Upper lobe of left lung (tissue), 6 donors: ENCODE measurements around the gene FNDC3B. TPM values are rescaled to one million over a fixed set of nuclear protein-coding genes. Genes with fewer than 3 reads are reported as not detected.

Source experiments
- ATAC-seq, 2 donors: fragments of 200-7000 bp; cut with Tn5 transposase; one replicate each; pipeline ENCODE4 v1.9.1; 2022; ENCODE audit warnings: mild to moderate bottlenecking in 2 of 2, moderate library complexity in 2 of 2; ENCODE audit not compliant: low FRiP score in 2 of 2
- DNase-seq, 2 donors: peaks; one replicate each; pipeline ENCODE4 v3.0.0-alpha.2; 2019 to 2020
- H3K27ac ChIP-seq, 4 donors: fragments of 200-600 bp; sonication (generic); one replicate each; pipeline ENCODE4 v1.5.1; 2016 to 2019
- H3K27me3 ChIP-seq, 4 donors: fragments of 200-600 bp; sonication (generic); one replicate each; pipeline ENCODE4 v1.5.1; 2017 to 2019
- H3K36me3 ChIP-seq, 4 donors: fragments of 200-600 bp; sonication (generic); one replicate each; pipeline ENCODE4 v1.5.1; 2016 to 2019
- H3K4me1 ChIP-seq, 4 donors: fragments of 200-600 bp; sonication (generic); one replicate each; pipeline ENCODE4 v1.5.1; 2018 to 2019
- H3K4me3 ChIP-seq, 4 donors: fragments of 200-600 bp; sonication (generic); one replicate each; pipeline ENCODE4 v1.5.1; 2017 to 2019; ENCODE audit warnings: mild to moderate bottlenecking in 2 of 4, moderate library complexity in 1 of 4
- H3K9me3 ChIP-seq, 4 donors: fragments of 200-600 bp; sonication (generic); one replicate each; pipeline ENCODE4 v1.5.1; 2018 to 2019
- CTCF ChIP-seq, 6 experiments: fragments of 450-650 bp in 4 of 6; fragments of 200-600 bp in 2 of 6; sonication (generic) in 2 of 6; IDR thresholded peaks; one replicate each; pipeline ENCODE4 v1.5.1; 2016 to 2019; ENCODE audit warnings: antibody characterized with exemption in 6 of 6
- EP300 ChIP-seq, 4 donors: sonication (generic); formaldehyde crosslinking; IDR thresholded peaks; one replicate each; pipeline ENCODE4 v1.5.1; 2017; ENCODE audit warnings: antibody characterized with exemption in 4 of 4, control low read depth in 2 of 4
- POLR2A ChIP-seq, 4 donors: fragments of 450-650 bp; IDR thresholded peaks; one replicate each; pipeline ENCODE4 v1.5.1; 2016 to 2017; ENCODE audit warnings: antibody characterized with exemption in 4 of 4, mild to moderate bottlenecking in 2 of 4
- POLR2AphosphoS5 ChIP-seq, 2 donors: sonication (generic); formaldehyde crosslinking; IDR thresholded peaks; one replicate each; pipeline ENCODE4 v1.5.1; 2017; ENCODE audit warnings: antibody characterized with exemption in 2 of 2
- WGBS, 2 donors: methylation state at CpG; one replicate each; pipeline ENCODE4 v1.1.5; 2017 to 2018; 5-methylcytosine and 5-hydroxymethylcytosine counted together
- total RNA-seq, 6 donors: library from RNA; depleted of rRNA in 4 of 6; stranded (reverse); fragments of >200 nt in 4 of 6; gene quantifications; one replicate each; pipeline versions ENCODE4 v1.1.0 to v1.2.1, GENCODE V29; 2016 to 2021
- donor health status: DM: no; HTN: no; CAD: no; lungs with moderate emphysema.
- donor health status: DM: no; HTN: yes; CAD: no; lungs with severe emphysema.

Gene FNDC3B
- total RNA-seq, 6 donors from 2014 or later, result 73.3 to 167 (median 119) TPM

- Histone ChIP-seq H3K4me3 (no peak overlapping the region), H3K4me1 (no peaks in the 10 kb centered on the region), H3K27me3 (no peaks in the 10 kb centered on the region), H3K27ac (no peak overlapping the region), H3K9me3 (no peaks in the 10 kb centered on the region), H3K36me3 (peaks cover 0 to 32% (median 0%) of the 10 kb centered on the region in 4 donors)
- ATAC-seq (no peak), DNase-seq (no peak)
- TF ChIP-seq POLR2AphosphoS5 (IDR thresholded peaks at IDR 0.05) (no peak), CTCF (IDR thresholded peaks at IDR 0.05) (no peak), EP300 (IDR thresholded peaks at IDR 0.05) (no peak), POLR2A (IDR thresholded peaks at IDR 0.05) (no peak)
- WGBS, 2 donors, result 93 to 96% methylated on average over 8 of the region's 8 CpGs
Measured at GRCh38 chr3:172402892-172403643, 363.7 kb downstream of the FNDC3B start.

DNA sequence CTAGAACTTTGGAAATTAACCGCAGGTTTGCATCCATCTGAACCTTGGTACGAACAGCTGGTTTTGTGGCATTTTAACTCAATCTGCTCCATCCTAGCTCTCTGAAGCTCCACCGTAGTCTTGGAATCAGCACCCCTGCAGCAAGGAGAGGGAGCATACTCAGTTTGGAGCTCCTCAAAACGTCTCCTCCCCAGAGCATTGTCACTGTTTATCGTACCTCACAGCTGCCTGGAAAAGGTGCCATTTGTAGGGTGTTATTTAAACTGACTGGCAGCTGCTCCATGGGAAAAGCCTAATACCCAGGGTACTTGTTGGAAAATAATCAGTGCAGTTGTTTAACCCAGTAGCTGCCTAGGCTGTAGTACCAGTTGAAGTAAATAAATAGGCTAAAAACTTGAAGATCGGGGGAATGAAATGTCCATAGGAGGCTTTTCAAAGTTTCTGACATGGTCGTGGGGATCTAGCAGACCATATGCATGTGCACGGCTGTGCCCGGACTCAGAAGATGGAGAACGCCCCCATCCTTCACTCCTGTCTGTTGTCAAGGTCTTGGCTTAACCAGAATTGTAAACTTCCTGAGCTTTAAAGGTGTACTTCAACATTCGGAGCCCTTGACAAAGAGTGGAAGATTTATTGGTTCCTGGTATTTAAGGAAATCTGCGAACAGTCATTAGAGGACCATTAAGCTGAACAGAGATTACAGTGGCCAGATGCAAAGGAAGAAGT is 365.0 kb downstream of the FNDC3B start:
- no peaks in the 10 kb centered on the region for H3K27me3 ChIP-seq
- 64 to 76% methylated on average over 11 to 12 of the region's 12 CpGs for WGBS, 2 donors
- H3K4me1 ChIP-seq, result no peaks in the 10 kb centered on the region
- no peak for DNase-seq
- H3K36me3 ChIP-seq, result peaks cover 0 to 24% (median 0%) of the 10 kb centered on the region in 4 donors
- ATAC-seq, result no peak
- no peaks in the 10 kb centered on the region for H3K9me3 ChIP-seq
- H3K4me3 ChIP-seq, result no peak overlapping the region
- H3K27ac ChIP-seq, result no peak overlapping the region
- TF ChIP-seq POLR2A (IDR thresholded peaks at IDR 0.05), result no peak
- TF ChIP-seq CTCF (IDR thresholded peaks at IDR 0.05), result no peak
- no peak for TF ChIP-seq POLR2AphosphoS5 (IDR thresholded peaks at IDR 0.05)
- TF ChIP-seq EP300 (IDR thresholded peaks at IDR 0.05), result no peak

DNA sequence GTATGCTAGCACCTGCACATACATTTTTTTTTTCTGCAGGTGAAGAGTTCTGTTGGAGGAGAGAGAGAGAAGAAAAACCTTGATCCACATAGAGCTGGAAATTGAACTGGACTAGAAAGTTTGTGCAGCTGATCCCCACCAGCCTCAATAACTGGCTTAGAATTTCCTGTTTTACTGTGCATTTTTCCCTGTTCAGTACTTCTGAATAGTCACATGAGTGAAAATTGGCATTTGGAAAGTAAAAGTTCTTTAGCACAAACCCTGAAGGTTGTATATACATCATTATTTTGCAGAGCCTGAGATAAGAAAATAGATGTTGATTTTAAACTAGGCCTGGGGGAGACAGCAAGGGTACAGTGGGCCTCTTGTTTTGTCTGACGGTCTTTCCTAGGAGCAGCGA is 366.5 kb downstream of the FNDC3B start:
- Histone ChIP-seq H3K27ac (no peak overlapping the region), H3K27me3 (no peaks in the 10 kb centered on the region), H3K4me1 (no peaks in the 10 kb centered on the region), H3K9me3 (no peaks in the 10 kb centered on the region), H3K36me3 (peaks cover 0 to 11% (median 0%) of the 10 kb centered on the region in 4 donors), H3K4me3 (no peak overlapping the region)
- 93 to 95% methylated on average over 2 of the region's 2 CpGs for WGBS, 2 donors
- DNase-seq (no peak), ATAC-seq (no peak)
- TF ChIP-seq CTCF (IDR thresholded peaks at IDR 0.05) (no peak), POLR2AphosphoS5 (IDR thresholded peaks at IDR 0.05) (no peak), POLR2A (IDR thresholded peaks at IDR 0.05) (no peak), EP300 (IDR thresholded peaks at IDR 0.05) (no peak)

GRCh38 chr3:172407872-172408271 is 368.5 kb downstream of the FNDC3B start:
- TF ChIP-seq POLR2AphosphoS5 (IDR thresholded peaks at IDR 0.05) (no peak), EP300 (IDR thresholded peaks at IDR 0.05) (no peak), CTCF (IDR thresholded peaks at IDR 0.05) (no peak), POLR2A (IDR thresholded peaks at IDR 0.05) (no peak)
- Histone ChIP-seq H3K9me3 (no peaks in the 10 kb centered on the region), H3K36me3 (no peaks in the 10 kb centered on the region), H3K27me3 (no peaks in the 10 kb centered on the region), H3K4me1 (no peaks in the 10 kb centered on the region), H3K27ac (no peak overlapping the region), H3K4me3 (no peak overlapping the region)
- WGBS, 2 donors, result 74 to 78% methylated on average over 3 of the region's 3 CpGs
- DNase-seq, result no peak
- ATAC-seq, result no peak
